Fibroblast of lung (primary cell): Measurements from ENCODE around the gene TDRD7.

ENCODE experiments used
- EZH2 ChIP-seq: IDR thresholded peaks from 2 replicates; pipeline ENCODE4 v1.5.1; 2012; ENCODE audit warnings: low read length, control low read depth, mild to moderate bottlenecking; ENCODE audit errors: missing control alignments
- TF ChIP-seq, protein P1 (sequence below), 2 donors: IDR thresholded peaks in 1 of 2; conservative IDR thresholded peaks in 1 of 2; 1 replicate in 1 of 2; 2 replicates in 1 of 2; pipeline ENCODE4 v1.5.1; 2011 to 2012; ENCODE audit warnings: low read length in 2 of 2, control low read depth in 1 of 2, inconsistent platforms in 1 of 2, low read depth in 1 of 2, mild to moderate bottlenecking in 1 of 2

DNA sequence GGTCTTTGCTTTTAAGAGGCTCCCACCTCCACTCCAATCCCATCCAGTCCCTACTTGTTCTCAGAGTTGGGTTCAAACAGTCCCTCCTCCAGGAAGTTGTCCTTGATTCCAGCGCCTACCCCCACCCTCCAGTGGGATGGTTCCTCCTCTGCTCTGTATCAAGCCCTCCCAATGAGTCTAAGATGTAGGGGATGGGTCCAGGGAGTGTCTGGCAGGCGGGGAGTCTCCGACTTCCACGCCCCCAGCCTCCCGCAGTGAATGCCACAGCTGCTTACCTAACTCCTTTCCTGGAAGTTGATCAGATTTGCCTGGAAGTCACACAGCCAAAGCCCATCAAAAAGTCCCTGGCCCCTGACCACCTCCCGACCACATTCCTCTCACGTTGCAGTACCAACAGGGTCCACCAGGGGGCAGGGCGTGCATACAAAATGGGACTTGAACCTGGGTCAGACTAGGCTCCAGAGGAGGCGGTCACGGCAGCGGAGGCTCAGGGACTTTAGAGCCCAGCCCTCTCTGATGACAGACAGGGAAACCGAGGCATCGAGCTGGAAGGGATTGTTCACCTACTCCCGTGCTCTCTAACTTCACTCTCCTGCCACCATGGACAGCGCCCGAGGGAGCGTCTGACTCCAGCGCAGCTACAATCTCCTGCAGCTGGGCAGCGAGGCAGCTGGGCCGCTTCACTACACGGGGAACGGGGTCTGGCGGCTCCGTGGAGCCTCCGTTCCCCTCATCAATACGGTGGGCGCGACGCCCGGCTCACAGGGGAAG, 25.0 kb upstream of the TDRD7 start:
- TF ChIP-seq, protein P1, sequence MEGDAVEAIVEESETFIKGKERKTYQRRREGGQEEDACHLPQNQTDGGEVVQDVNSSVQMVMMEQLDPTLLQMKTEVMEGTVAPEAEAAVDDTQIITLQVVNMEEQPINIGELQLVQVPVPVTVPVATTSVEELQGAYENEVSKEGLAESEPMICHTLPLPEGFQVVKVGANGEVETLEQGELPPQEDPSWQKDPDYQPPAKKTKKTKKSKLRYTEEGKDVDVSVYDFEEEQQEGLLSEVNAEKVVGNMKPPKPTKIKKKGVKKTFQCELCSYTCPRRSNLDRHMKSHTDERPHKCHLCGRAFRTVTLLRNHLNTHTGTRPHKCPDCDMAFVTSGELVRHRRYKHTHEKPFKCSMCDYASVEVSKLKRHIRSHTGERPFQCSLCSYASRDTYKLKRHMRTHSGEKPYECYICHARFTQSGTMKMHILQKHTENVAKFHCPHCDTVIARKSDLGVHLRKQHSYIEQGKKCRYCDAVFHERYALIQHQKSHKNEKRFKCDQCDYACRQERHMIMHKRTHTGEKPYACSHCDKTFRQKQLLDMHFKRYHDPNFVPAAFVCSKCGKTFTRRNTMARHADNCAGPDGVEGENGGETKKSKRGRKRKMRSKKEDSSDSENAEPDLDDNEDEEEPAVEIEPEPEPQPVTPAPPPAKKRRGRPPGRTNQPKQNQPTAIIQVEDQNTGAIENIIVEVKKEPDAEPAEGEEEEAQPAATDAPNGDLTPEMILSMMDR (conservative IDR thresholded peaks at IDR 0.05 in 1 of 2, IDR thresholded peaks at IDR 0.05 in 1 of 2; ENCODE audit: low read depth in 1 of 2, low read length in 2 of 2), result peak; percentile 99
- no peak for TF ChIP-seq EZH2
